GM23338 (cell line): ENCODE measurements around the gene ATP6V0E2. TPM values are rescaled to one million over a fixed set of nuclear protein-coding genes. Genes with fewer than 3 reads are reported as not detected.

Experiments used
- ATAC-seq: fragments of 200-7000 bp; cut with Tn5 transposase; 3 replicates; pipeline ENCODE4 v1.9.1; 2020
- DNase-seq: peaks from one replicate; pipeline ENCODE4 v3.0.0-alpha.2; 2015; ENCODE audit warnings: low spot score
- H2AFZ ChIP-seq: fragments of 200-600 bp; sonication (generic); 2 replicates; pipeline ENCODE4 v1.8.0; 2016; ENCODE audit warnings: antibody characterized with exemption, mild to moderate bottlenecking, moderate library complexity
- H3F3A ChIP-seq: fragments of 200-600 bp; sonication (generic); replicated peaks from 2 replicates; pipeline ENCODE4 v1.8.0; 2017; ENCODE audit warnings: antibody characterized with exemption, mixed run types, low read depth
- H3K27ac ChIP-seq: fragments of 200-600 bp; sonication (generic); 2 replicates; pipeline ENCODE4 v1.6.1; 2016; ENCODE audit warnings: low read depth
- H3K27me3 ChIP-seq: fragments of 200-600 bp; sonication (generic); 2 replicates; pipeline ENCODE4 v1.8.0; 2016; ENCODE audit warnings: mild to moderate bottlenecking, mixed run types, moderate library complexity; ENCODE audit not compliant: insufficient read depth
- H3K36me3 ChIP-seq: fragments of 200-600 bp; sonication (generic); 2 replicates; pipeline ENCODE4 v1.8.0; 2016; ENCODE audit warnings: mild to moderate bottlenecking; ENCODE audit not compliant: insufficient read depth
- H3K4me1 ChIP-seq: fragments of 200-600 bp; sonication (generic); 2 replicates; pipeline ENCODE4 v1.8.0; 2016; ENCODE audit warnings: mild to moderate bottlenecking, moderate library complexity; ENCODE audit not compliant: insufficient read depth
- H3K4me2 ChIP-seq: fragments of 200-600 bp; sonication (generic); 2 replicates; pipeline ENCODE4 v1.7.1; 2017; ENCODE audit warnings: mixed run types
- H3K4me3 ChIP-seq: fragments of 200-600 bp; sonication (generic); 2 replicates; pipeline ENCODE4 v1.6.1; 2016; ENCODE audit warnings: mixed run types
- H3K79me2 ChIP-seq: fragments of 200-600 bp; sonication (generic); replicated peaks from 2 replicates; pipeline ENCODE4 v1.8.0; 2017; ENCODE audit warnings: mild to moderate bottlenecking; ENCODE audit not compliant: insufficient read depth
- H3K9me2 ChIP-seq: fragments of 200-600 bp; sonication (generic); 2 replicates; pipeline ENCODE4 v1.8.0; 2017; ENCODE audit not compliant: insufficient read depth
- H4K20me1 ChIP-seq: fragments of 200-600 bp; sonication (generic); replicated peaks from 2 replicates; pipeline ENCODE4 v1.8.0; 2017; ENCODE audit warnings: mild to moderate bottlenecking; ENCODE audit not compliant: insufficient read depth
- H3K27ac Mint-ChIP-seq: 2 replicates; pipeline ENCODE4 v1.8.0; 2020; ENCODE audit warnings: inconsistent platforms, mild to moderate bottlenecking, moderate library complexity, mixed read lengths
- H3K27me3 Mint-ChIP-seq: 3 replicates; pipeline ENCODE4 v1.8.0; 2022; ENCODE audit warnings: low read depth, mild to moderate bottlenecking, moderate library complexity, mixed read lengths, inconsistent platforms; ENCODE audit not compliant: insufficient read depth, poor library complexity
- H3K36me3 Mint-ChIP-seq: 3 replicates; pipeline ENCODE4 v1.8.0; 2021; ENCODE audit warnings: low read depth, mild to moderate bottlenecking, inconsistent platforms, moderate library complexity, mixed read lengths
- H3K4me1 Mint-ChIP-seq: 3 replicates; pipeline ENCODE4 v1.8.0; 2020; ENCODE audit warnings: mild to moderate bottlenecking, inconsistent platforms, mixed read lengths
- H3K4me3 Mint-ChIP-seq: 3 replicates; pipeline ENCODE4 v1.8.0; 2021; ENCODE audit warnings: moderate library complexity, mild to moderate bottlenecking, inconsistent platforms, mixed read lengths
- H3K9me3 Mint-ChIP-seq: 3 replicates; pipeline ENCODE4 v1.8.0; 2020; ENCODE audit warnings: moderate library complexity, mild to moderate bottlenecking, inconsistent platforms, mixed read lengths
- CREB1 ChIP-seq: fragments of 250-450 bp; sonication (Bioruptor Pico); IDR thresholded peaks from 2 replicates; pipeline ENCODE4 v1.5.0; 2020; ENCODE audit warnings: low read depth, mild to moderate bottlenecking, moderate library complexity
- CTCF ChIP-seq, 2 experiments: fragments of 200-600 bp in 1 of 2; sonication (generic) in 1 of 2; conservative IDR thresholded peaks; 2 replicates each; pipeline versions ENCODE4 v1.5.1 to v1.6.1; 2016 to 2017; ENCODE audit warnings: antibody characterized with exemption in 2 of 2, low read depth in 2 of 2, mild to moderate bottlenecking in 2 of 2, moderate library complexity in 1 of 2
- ETS1 ChIP-seq: IDR thresholded peaks from 2 replicates; pipeline ENCODE4 v1.6.1; 2016; ENCODE audit warnings: antibody characterized with exemption
- EZH2 ChIP-seq: fragments of 200-600 bp; sonication (generic); IDR thresholded peaks from one replicate; pipeline ENCODE4 v1.8.0; 2017; ENCODE audit warnings: antibody characterized with exemption, mild to moderate bottlenecking, low read depth; ENCODE audit not compliant: unreplicated experiment
- EZH2phosphoT487 ChIP-seq: fragments of 200-600 bp; sonication (generic); IDR thresholded peaks from one replicate; pipeline ENCODE4 v1.8.1; 2018; ENCODE audit warnings: antibody characterized with exemption; ENCODE audit not compliant: unreplicated experiment
- JUNB ChIP-seq: IDR thresholded peaks from one replicate; pipeline ENCODE4 v1.6.1; 2016; ENCODE audit warnings: antibody characterized with exemption; ENCODE audit not compliant: unreplicated experiment
- NANOG ChIP-seq: IDR thresholded peaks from 2 replicates; pipeline ENCODE4 v1.6.1; 2016; ENCODE audit warnings: antibody characterized with exemption, borderline replicate concordance
- POLR2AphosphoS5 ChIP-seq: IDR thresholded peaks from 2 replicates; pipeline ENCODE4 v1.6.1; 2016; ENCODE audit warnings: antibody characterized with exemption, low read depth
- REST ChIP-seq: IDR thresholded peaks from one replicate; pipeline ENCODE4 v1.6.1; 2018; ENCODE audit warnings: antibody characterized with exemption; ENCODE audit not compliant: unreplicated experiment
- STAT1 ChIP-seq: IDR thresholded peaks from one replicate; pipeline ENCODE4 v1.6.1; 2016; ENCODE audit warnings: antibody characterized with exemption; ENCODE audit not compliant: unreplicated experiment
- ZNF114 ChIP-seq: fragments of 250-450 bp; sonication (Bioruptor Pico); IDR thresholded peaks from 2 replicates; pipeline ENCODE4 v1.5.0; 2020; ENCODE audit warnings: mild to moderate bottlenecking, moderate library complexity
- ZNF331 ChIP-seq: fragments of 250-450 bp; sonication (Bioruptor Pico); IDR thresholded peaks from 2 replicates; pipeline ENCODE4 v1.5.0; 2020; ENCODE audit warnings: low read depth, mild to moderate bottlenecking, moderate library complexity
- ZNF462 ChIP-seq: fragments of 250-450 bp; sonication (Bioruptor Pico); IDR thresholded peaks from 2 replicates; pipeline ENCODE4 v1.5.0; 2020; ENCODE audit warnings: mild to moderate bottlenecking, moderate library complexity
- polyA plus RNA-seq: library from polyadenylated mRNA; unstranded; fragments of >200 nt; fragmentation: Nextera tagmentation; extraction: Ambion mirVana; gene quantifications from 2 replicates; pipeline ENCODE4 v1.2.1, GENCODE V29; 2016
- total RNA-seq: library from RNA; depleted of rRNA; stranded (reverse); fragments of >200 nt; shearing (Covaris generic); gene quantifications from 2 replicates; pipeline ENCODE4 v1.2.3, GENCODE V29; 2014

ATP6V0E2 gene
- total and polyA plus RNA-seq, 2 experiments from 2014 or later = 15.6 to 34.7 TPM

GRCh38 chr7:149828357-149829309 is 45.1 kb upstream of the ATP6V0E2 start:
- peaks cover 3% of the 10 kb centered on the region; the same call in 2 of the 3 replicates for H3K9me3 Mint-ChIP-seq
- H3K36me3 Mint-ChIP-seq = no peaks in the 10 kb centered on the region; the same call in 2 of the 3 replicates
- DNase-seq = no peak
- Histone ChIP-seq H4K20me1 (no peaks in the 10 kb centered on the region), H3K4me3 (no peak overlapping the region), H2AFZ (no peak overlapping the region), H3K27me3 (no peaks in the 10 kb centered on the region), H3K36me3 (no peaks in the 10 kb centered on the region), H3K4me1 (no peaks in the 10 kb centered on the region), H3K79me2 (no peaks in the 10 kb centered on the region), H3K9me2 (no peaks in the 10 kb centered on the region), H3K4me2 (no peak overlapping the region), H3F3A (no peaks in the 10 kb centered on the region), H3K27ac (no peak overlapping the region)
- peaks cover 12% of the 10 kb centered on the region for H3K4me1 Mint-ChIP-seq
- TF ChIP-seq ZNF114 (CRISPR knock-in tag) (no peak), NANOG (no peak), ETS1 (no peak), ZNF462 (CRISPR knock-in tag) (no peak), CTCF (conservative IDR thresholded peaks at IDR 0.05; ENCODE audit: low read depth in 2 of 2) (no peak), CREB1 (CRISPR knock-in tag) (no peak), EZH2phosphoT487 (no peak), ZNF331 (CRISPR knock-in tag) (no peak), STAT1 (no peak), EZH2 (no peak), JUNB (no peak), POLR2AphosphoS5 (no peak), REST (no peak)
- peaks cover 12% of the 10 kb centered on the region for H3K27me3 Mint-ChIP-seq
- no peak for ATAC-seq
- H3K27ac Mint-ChIP-seq = no peak overlapping the region
- no peak overlapping the region for H3K4me3 Mint-ChIP-seq
